Neural progenitor cell (in vitro differentiated cells): ENCODE data around the gene GSG1L. TPM values are rescaled to one million over a fixed set of nuclear protein-coding genes. Genes with fewer than 3 reads are reported as not detected.

Experiments
- DNase-seq: peaks from one replicate; pipeline ENCODE4 v3.0.0-alpha.2; 2016; ENCODE audit warnings: low spot score
- H2AFZ ChIP-seq: fragments of 200-600 bp; sonication (generic); replicated peaks from 2 replicates; pipeline ENCODE4 v1.6.1; 2016; ENCODE audit warnings: antibody characterized with exemption
- H3F3A ChIP-seq: fragments of 200-600 bp; sonication (generic); 2 replicates; pipeline ENCODE4 v1.6.1; 2016; ENCODE audit warnings: antibody characterized with exemption, low read depth
- H3K27ac ChIP-seq: fragments of 200-600 bp; sonication (generic); 2 replicates; pipeline ENCODE4 v1.5.1; 2016; ENCODE audit warnings: mild to moderate bottlenecking
- H3K27me3 ChIP-seq: fragments of 200-600 bp; sonication (generic); 2 replicates; pipeline ENCODE4 v1.6.1; 2016; ENCODE audit warnings: mild to moderate bottlenecking, moderate library complexity
- H3K36me3 ChIP-seq: fragments of 200-600 bp; sonication (generic); 2 replicates; pipeline ENCODE4 v1.5.1; 2016
- H3K4me1 ChIP-seq: fragments of 200-600 bp; sonication (generic); 2 replicates; pipeline ENCODE4 v1.6.1; 2016; ENCODE audit warnings: mixed run types
- H3K4me2 ChIP-seq: fragments of 200-600 bp; sonication (generic); 2 replicates; pipeline ENCODE4 v1.6.1; 2016
- H3K4me3 ChIP-seq: fragments of 200-600 bp; sonication (generic); 2 replicates; pipeline ENCODE4 v1.5.1; 2016
- H3K79me2 ChIP-seq: fragments of 200-600 bp; sonication (generic); 2 replicates; pipeline ENCODE4 v1.6.1; 2016; ENCODE audit warnings: low read depth
- H3K9ac ChIP-seq: fragments of 200-600 bp; sonication (generic); 2 replicates; pipeline ENCODE4 v1.6.1; 2016
- H3K9me3 ChIP-seq: fragments of 200-600 bp; sonication (generic); 2 replicates; pipeline ENCODE4 v1.5.1; 2016; ENCODE audit warnings: low read depth
- H4K20me1 ChIP-seq: fragments of 200-600 bp; sonication (generic); 2 replicates; pipeline ENCODE4 v1.6.1; 2016; ENCODE audit warnings: low read depth
- H3K27ac Mint-ChIP-seq: 3 replicates; pipeline ENCODE4 v1.8.0; 2021; ENCODE audit warnings: mixed read lengths
- H3K27me3 Mint-ChIP-seq: 2 replicates; pipeline ENCODE4 v1.8.0; 2022; ENCODE audit warnings: low read depth, mild to moderate bottlenecking, inconsistent platforms, moderate library complexity, mixed read lengths; ENCODE audit not compliant: insufficient read depth
- H3K36me3 Mint-ChIP-seq: 3 replicates; pipeline ENCODE4 v1.8.0; 2021; ENCODE audit warnings: mixed read lengths
- H3K4me1 Mint-ChIP-seq: 3 replicates; pipeline ENCODE4 v1.8.0; 2021; ENCODE audit warnings: mixed read lengths
- H3K4me3 Mint-ChIP-seq: 3 replicates; pipeline ENCODE4 v1.8.0; 2021; ENCODE audit warnings: mild to moderate bottlenecking, moderate library complexity, mixed read lengths
- H3K9me3 Mint-ChIP-seq: 3 replicates; pipeline ENCODE4 v1.8.0; 2020; ENCODE audit warnings: mixed read lengths
- CTCF ChIP-seq: fragments of 200-600 bp; sonication (generic); IDR thresholded peaks from 2 replicates; pipeline ENCODE4 v1.5.1; 2017; ENCODE audit warnings: antibody characterized with exemption, mild to moderate bottlenecking
- EZH2 ChIP-seq: fragments of 200-600 bp; sonication (generic); IDR thresholded peaks from 2 replicates; pipeline ENCODE4 v1.6.1; 2017; ENCODE audit warnings: antibody characterized with exemption, mild to moderate bottlenecking, moderate library complexity
- EZH2phosphoT487 ChIP-seq: fragments of 200-600 bp; sonication (generic); IDR thresholded peaks from 2 replicates; pipeline ENCODE4 v1.6.1; 2017; ENCODE audit warnings: antibody characterized with exemption
- total RNA-seq: library from RNA; depleted of rRNA; stranded (reverse); fragments of >200 nt; gene quantifications from 2 replicates; pipeline ENCODE4 v1.2.3, GENCODE V29; 2015; ENCODE audit warnings: low replicate concordance

Gene GSG1L
- total RNA-seq, 1 donor from 2014 or later, result not detected

GRCh38 chr16:28041615-28042014, 21.9 kb downstream of the GSG1L start:
- H2AFZ ChIP-seq, result no peak overlapping the region
- H3K27me3 ChIP-seq, result no peaks in the 10 kb centered on the region
- H3K4me1 ChIP-seq, result no peaks in the 10 kb centered on the region
- H3K4me3 Mint-ChIP-seq, result no peak overlapping the region
- H3K36me3 ChIP-seq, result no peaks in the 10 kb centered on the region
- H3K9me3 ChIP-seq, result no peaks in the 10 kb centered on the region
- H3K27ac Mint-ChIP-seq, result no peak overlapping the region
- no peak overlapping the region for H3K4me2 ChIP-seq
- H3K4me1 Mint-ChIP-seq, result peaks cover 2% of the 10 kb centered on the region
- H3K4me3 ChIP-seq, result no peak overlapping the region
- no peaks in the 10 kb centered on the region for H3K36me3 Mint-ChIP-seq
- H3F3A ChIP-seq, result no peaks in the 10 kb centered on the region
- H3K27me3 Mint-ChIP-seq, result peaks cover 10% of the 10 kb centered on the region
- no peak overlapping the region for H3K27ac ChIP-seq
- H3K9me3 Mint-ChIP-seq, result no peaks in the 10 kb centered on the region
- DNase-seq, result no peak
- H3K79me2 ChIP-seq, result no peaks in the 10 kb centered on the region
- TF ChIP-seq EZH2phosphoT487 (no peak), EZH2 (no peak), CTCF (no peak)
- no peak overlapping the region for H3K9ac ChIP-seq
- H4K20me1 ChIP-seq, result no peaks in the 10 kb centered on the region

GRCh38 chr16:28040039-28040438, 23.5 kb downstream of the GSG1L start:
- Histone ChIP-seq H3K79me2 (no peaks in the 10 kb centered on the region), H3K4me2 (no peak overlapping the region), H3K27me3 (no peaks in the 10 kb centered on the region), H3K27ac (no peak overlapping the region), H3K9ac (no peak overlapping the region), H3K4me3 (no peak overlapping the region), H3F3A (no peaks in the 10 kb centered on the region), H4K20me1 (no peaks in the 10 kb centered on the region), H3K36me3 (no peaks in the 10 kb centered on the region), H3K4me1 (no peaks in the 10 kb centered on the region), H2AFZ (no peak overlapping the region), H3K9me3 (no peaks in the 10 kb centered on the region)
- peaks cover 11% of the 10 kb centered on the region for H3K27me3 Mint-ChIP-seq
- H3K4me1 Mint-ChIP-seq, result peaks cover 5% of the 10 kb centered on the region
- no peak overlapping the region for H3K4me3 Mint-ChIP-seq
- DNase-seq, result peak; percentile 22
- no peaks in the 10 kb centered on the region for H3K36me3 Mint-ChIP-seq
- H3K9me3 Mint-ChIP-seq, result no peaks in the 10 kb centered on the region
- H3K27ac Mint-ChIP-seq, result no peak overlapping the region
- TF ChIP-seq CTCF (no peak), EZH2phosphoT487 (no peak)

GRCh38 chr16:28039493-28039892, 24.0 kb downstream of the GSG1L start:
- TF ChIP-seq EZH2phosphoT487, result no peak
- no peak for TF ChIP-seq CTCF
- TF ChIP-seq EZH2, result no peak
- Mint-ChIP-seq H3K4me1 (peaks cover 5% of the 10 kb centered on the region), H3K27ac (no peak overlapping the region), H3K4me3 (no peak overlapping the region), H3K36me3 (no peaks in the 10 kb centered on the region), H3K9me3 (no peaks in the 10 kb centered on the region), H3K27me3 (peaks cover 11% of the 10 kb centered on the region)
- H3F3A ChIP-seq, result no peaks in the 10 kb centered on the region
- no peak overlapping the region for H2AFZ ChIP-seq
- no peaks in the 10 kb centered on the region for H4K20me1 ChIP-seq
- H3K36me3 ChIP-seq, result no peaks in the 10 kb centered on the region
- DNase-seq, result no peak
- H3K9ac ChIP-seq, result no peak overlapping the region
- H3K79me2 ChIP-seq, result no peaks in the 10 kb centered on the region
- no peak overlapping the region for H3K4me2 ChIP-seq
- H3K4me1 ChIP-seq, result no peaks in the 10 kb centered on the region
- H3K4me3 ChIP-seq, result no peak overlapping the region
- H3K9me3 ChIP-seq, result no peaks in the 10 kb centered on the region
- H3K27me3 ChIP-seq, result no peaks in the 10 kb centered on the region
- no peak overlapping the region for H3K27ac ChIP-seq
